ENCODE data around the gene FBXO15.

The FBXO15 gene

GRCh38 chr18:74190086-74190485 is 42.5 kb upstream of the FBXO15 start:
- Histone ChIP-seq H3K27me3 (ENCODE audit: insufficient read depth, poor library complexity, severe bottlenecking) (no peaks in the 10 kb centered on the region), H3K4me3 (ENCODE audit: severe bottlenecking) (no peak overlapping the region), H3K4me1 (ENCODE audit: insufficient read depth, poor library complexity, severe bottlenecking) (no peaks in the 10 kb centered on the region), H3K9me3 (ENCODE audit: severe bottlenecking) (no peaks in the 10 kb centered on the region), H3K27ac (ENCODE audit: poor library complexity, severe bottlenecking) (no peak overlapping the region), H3K36me3 (ENCODE audit: low read depth) (no peaks in the 10 kb centered on the region)
- DNase-seq (ENCODE audit: low spot score): no peak
- no peak for ATAC-seq (ENCODE audit: low read depth)
- no peak for TF ChIP-seq CTCF (IDR thresholded peaks at IDR 0.05; ENCODE audit: poor library complexity, severe bottlenecking)

- ATAC-seq (ENCODE audit: low read depth): no peak
- no peaks in the 10 kb centered on the region for H3K27me3 ChIP-seq (ENCODE audit: insufficient read depth, poor library complexity, severe bottlenecking)
- TF ChIP-seq CTCF (IDR thresholded peaks at IDR 0.05; ENCODE audit: poor library complexity, severe bottlenecking): no peak
- no peak for DNase-seq (ENCODE audit: low spot score)
- no peak overlapping the region for H3K4me3 ChIP-seq (ENCODE audit: severe bottlenecking)
- H3K36me3 ChIP-seq (ENCODE audit: low read depth): no peaks in the 10 kb centered on the region
- H3K27ac ChIP-seq (ENCODE audit: poor library complexity, severe bottlenecking): no peak overlapping the region
- H3K4me1 ChIP-seq (ENCODE audit: insufficient read depth, poor library complexity, severe bottlenecking): no peaks in the 10 kb centered on the region
- no peaks in the 10 kb centered on the region for H3K9me3 ChIP-seq (ENCODE audit: severe bottlenecking)
Measured at GRCh38 chr18:74186661-74187060, 39.0 kb upstream of the FBXO15 start.

- H3K9me3 ChIP-seq (ENCODE audit: severe bottlenecking): no peaks in the 10 kb centered on the region
- H3K4me3 ChIP-seq (ENCODE audit: severe bottlenecking): no peak overlapping the region
- H3K36me3 ChIP-seq (ENCODE audit: low read depth): no peaks in the 10 kb centered on the region
- no peaks in the 10 kb centered on the region for H3K27me3 ChIP-seq (ENCODE audit: insufficient read depth, poor library complexity, severe bottlenecking)
- no peak for TF ChIP-seq CTCF (IDR thresholded peaks at IDR 0.05; ENCODE audit: poor library complexity, severe bottlenecking)
- DNase-seq (ENCODE audit: low spot score): no peak
- H3K4me1 ChIP-seq (ENCODE audit: insufficient read depth, poor library complexity, severe bottlenecking): no peaks in the 10 kb centered on the region
- no peak overlapping the region for H3K27ac ChIP-seq (ENCODE audit: poor library complexity, severe bottlenecking)
- no peak for ATAC-seq (ENCODE audit: low read depth)
Measured at GRCh38 chr18:74185860-74186259, 38.2 kb upstream of the FBXO15 start.

- Histone ChIP-seq H3K27me3 (ENCODE audit: insufficient read depth, poor library complexity, severe bottlenecking) (no peaks in the 10 kb centered on the region), H3K36me3 (ENCODE audit: low read depth) (no peaks in the 10 kb centered on the region), H3K9me3 (ENCODE audit: severe bottlenecking) (no peaks in the 10 kb centered on the region), H3K4me1 (ENCODE audit: insufficient read depth, poor library complexity, severe bottlenecking) (no peaks in the 10 kb centered on the region), H3K4me3 (ENCODE audit: severe bottlenecking) (no peak overlapping the region), H3K27ac (ENCODE audit: poor library complexity, severe bottlenecking) (no peak overlapping the region)
- peak; percentile 63; the same call in 2 of the 3 replicates for ATAC-seq (ENCODE audit: low read depth)
- DNase-seq (ENCODE audit: low spot score): no peak
- no peak for TF ChIP-seq CTCF (IDR thresholded peaks at IDR 0.05; ENCODE audit: poor library complexity, severe bottlenecking)
Measured at GRCh38 chr18:74184875-74185274, 37.2 kb upstream of the FBXO15 start.

GRCh38 chr18:74183130-74183529 is 35.5 kb upstream of the FBXO15 start:
- H3K4me3 ChIP-seq (ENCODE audit: severe bottlenecking): no peak overlapping the region
- no peaks in the 10 kb centered on the region for H3K27me3 ChIP-seq (ENCODE audit: insufficient read depth, poor library complexity, severe bottlenecking)
- peak; percentile 42; the same call in 1 of the 3 replicates for ATAC-seq (ENCODE audit: low read depth)
- H3K9me3 ChIP-seq (ENCODE audit: severe bottlenecking): no peaks in the 10 kb centered on the region
- no peaks in the 10 kb centered on the region for H3K4me1 ChIP-seq (ENCODE audit: insufficient read depth, poor library complexity, severe bottlenecking)
- TF ChIP-seq CTCF (IDR thresholded peaks at IDR 0.05; ENCODE audit: poor library complexity, severe bottlenecking): no peak
- H3K36me3 ChIP-seq (ENCODE audit: low read depth): no peaks in the 10 kb centered on the region
- H3K27ac ChIP-seq (ENCODE audit: poor library complexity, severe bottlenecking): no peak overlapping the region
- no peak for DNase-seq (ENCODE audit: low spot score)
